Activated CD4-positive, alpha-beta memory T cell treated with anti-CD3 and anti-CD28 coated beads, Interleukin-2, amount 10 ng/mL, durations not matched to agents 7 days and 5 days (primary cell): ENCODE data around the gene FGFRL1. TPM values are rescaled to one million over a fixed set of nuclear protein-coding genes. Genes with fewer than 3 reads are reported as not detected.
"Not testable (repeated sequence)": the region's sequence is repeated elsewhere in the genome, so short reads cannot be mapped to it uniquely, and the experiment has no call there.

Source experiments
- CTCF ChIA-PET: fragments of 350-600 bp; sonication (Branson Sonifier 250); formaldehyde crosslinking; loops from one replicate; lab custom pipeline; 2021; ENCODE audit warnings: antibody characterized with exemption, inconsistent platforms; lab: Charles Lee
- POLR2A ChIA-PET: fragments of 350-600 bp; sonication (Branson Sonifier 250); formaldehyde crosslinking; loops from one replicate; lab custom pipeline; 2021; ENCODE audit warnings: antibody characterized with exemption; lab: Charles Lee
- DNase-seq: peaks from one replicate; pipeline ENCODE4 v3.0.0-alpha.2; 2020
- H3K27ac Mint-ChIP-seq: one replicate; pipeline ENCODE4 v1.8.0; 2021; ENCODE audit warnings: mild to moderate bottlenecking, mixed read lengths
- H3K27me3 Mint-ChIP-seq: one replicate; pipeline ENCODE4 v1.8.0; 2021; ENCODE audit warnings: mixed read lengths
- H3K36me3 Mint-ChIP-seq: one replicate; pipeline ENCODE4 v1.8.0; 2021; ENCODE audit warnings: low read depth, mixed read lengths
- H3K4me1 Mint-ChIP-seq: one replicate; pipeline ENCODE4 v1.8.0; 2021; ENCODE audit warnings: mixed read lengths
- H3K4me3 Mint-ChIP-seq: one replicate; pipeline ENCODE4 v1.8.0; 2021; ENCODE audit warnings: mild to moderate bottlenecking, mixed read lengths
- H3K9me3 Mint-ChIP-seq: one replicate; pipeline ENCODE4 v1.8.0; 2021; ENCODE audit warnings: mixed read lengths
- total RNA-seq, 2 experiments: library from RNA; stranded (reverse); gene quantifications; one replicate each; pipeline ENCODE4 v1.2.3, GENCODE V29; 2021

FGFRL1 gene
- total RNA-seq, 2 experiments from 2014 or later: 7.1 to 8.9 TPM

- Mint-ChIP-seq H3K36me3 (no peaks in the 10 kb centered on the region), H3K4me1 (no peaks in the 10 kb centered on the region), H3K4me3 (no peak overlapping the region), H3K9me3 (peaks cover 3% of the 10 kb centered on the region), H3K27me3 (no peaks in the 10 kb centered on the region), H3K27ac (no peak overlapping the region)
- ChIA-PET POLR2A (no interaction called here), CTCF (no interaction called here)
- DNase-seq: no peak
These were observed 29.9 kb downstream of the FGFRL1 start for GRCh38 chr4:1041147-1041935.

GRCh38 chr4:1041936-1042330 lies 30.5 kb downstream of the FGFRL1 start:
- CTCF ChIA-PET: no interaction called here
- Mint-ChIP-seq H3K27ac (no peak overlapping the region), H3K36me3 (no peaks in the 10 kb centered on the region), H3K4me1 (no peaks in the 10 kb centered on the region), H3K4me3 (no peak overlapping the region), H3K9me3 (peaks cover 3% of the 10 kb centered on the region), H3K27me3 (peaks cover 2% of the 10 kb centered on the region)
- POLR2A ChIA-PET: no interaction called here
- DNase-seq: no peak

GRCh38 chr4:1042352-1043055 lies 31.1 kb downstream of the FGFRL1 start:
- POLR2A ChIA-PET: no interaction called here
- H3K4me3 Mint-ChIP-seq: no peak overlapping the region
- H3K9me3 Mint-ChIP-seq: peaks cover 3% of the 10 kb centered on the region
- DNase-seq: no peak
- CTCF ChIA-PET: no interaction called here
- H3K4me1 Mint-ChIP-seq: no peaks in the 10 kb centered on the region
- no peak overlapping the region for H3K27ac Mint-ChIP-seq
- H3K36me3 Mint-ChIP-seq: no peaks in the 10 kb centered on the region
- peaks cover 2% of the 10 kb centered on the region for H3K27me3 Mint-ChIP-seq

DNA sequence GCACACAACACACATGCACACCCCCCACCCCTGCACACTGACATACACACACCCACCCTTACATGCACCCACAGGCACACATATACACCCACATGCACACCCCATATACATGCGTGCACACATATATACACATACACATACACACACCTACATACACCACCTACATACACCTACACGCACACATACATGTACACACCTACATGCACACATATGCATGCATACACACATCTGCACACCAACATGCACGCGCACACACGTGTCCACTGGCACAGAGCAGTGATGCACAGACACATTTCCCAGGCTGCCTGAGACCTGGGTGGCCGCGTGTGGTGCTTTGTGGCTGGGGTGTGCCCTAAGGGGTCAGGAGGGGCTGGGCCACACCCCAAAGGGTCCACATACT lies 31.7 kb downstream of the FGFRL1 start:
- Mint-ChIP-seq H3K4me3 (no peak overlapping the region), H3K27me3 (peaks cover 2% of the 10 kb centered on the region), H3K9me3 (peaks cover 3% of the 10 kb centered on the region), H3K4me1 (no peaks in the 10 kb centered on the region), H3K36me3 (no peaks in the 10 kb centered on the region), H3K27ac (no peak overlapping the region)
- no peak for DNase-seq
- CTCF ChIA-PET: no interaction called here
- POLR2A ChIA-PET: no interaction called here

- POLR2A ChIA-PET: no interaction called here
- CTCF ChIA-PET: no interaction called here
- DNase-seq: no peak
- H3K4me3 Mint-ChIP-seq: no peak overlapping the region
- H3K9me3 Mint-ChIP-seq: peaks cover 3% of the 10 kb centered on the region
- peaks cover 2% of the 10 kb centered on the region for H3K27me3 Mint-ChIP-seq
- H3K36me3 Mint-ChIP-seq: no peaks in the 10 kb centered on the region
- H3K27ac Mint-ChIP-seq: no peak overlapping the region
- no peaks in the 10 kb centered on the region for H3K4me1 Mint-ChIP-seq
These were observed 32.4 kb downstream of the FGFRL1 start for GRCh38 chr4:1043651-1044468.

GRCh38 chr4:1044469-1045192 lies 33.2 kb downstream of the FGFRL1 start:
- no peak for DNase-seq
- POLR2A ChIA-PET: no interaction called here
- Mint-ChIP-seq H3K27ac (no peak overlapping the region), H3K4me1 (no peaks in the 10 kb centered on the region), H3K4me3 (no peak overlapping the region), H3K27me3 (peaks cover 2% of the 10 kb centered on the region), H3K36me3 (no peaks in the 10 kb centered on the region), H3K9me3 (peaks cover 3% of the 10 kb centered on the region)
- CTCF ChIA-PET: no interaction called here

- Mint-ChIP-seq H3K9me3 (peaks cover 3% of the 10 kb centered on the region), H3K4me1 (no peaks in the 10 kb centered on the region), H3K27me3 (peaks cover 2% of the 10 kb centered on the region), H3K36me3 (no peaks in the 10 kb centered on the region), H3K4me3 (no peak overlapping the region), H3K27ac (no peak overlapping the region)
- no peak for DNase-seq
- ChIA-PET POLR2A (no interaction called here), CTCF (no interaction called here)
These were observed 33.8 kb downstream of the FGFRL1 start for GRCh38 chr4:1045193-1045594.

GRCh38 chr4:1045595-1046201 lies 34.3 kb downstream of the FGFRL1 start:
- H3K9me3 Mint-ChIP-seq: peaks cover 3% of the 10 kb centered on the region
- H3K4me1 Mint-ChIP-seq: no peaks in the 10 kb centered on the region
- peaks cover 2% of the 10 kb centered on the region for H3K27me3 Mint-ChIP-seq
- H3K4me3 Mint-ChIP-seq: no peak overlapping the region
- H3K27ac Mint-ChIP-seq: no peak overlapping the region
- POLR2A ChIA-PET: no interaction called here
- no peak for DNase-seq
- H3K36me3 Mint-ChIP-seq: no peaks in the 10 kb centered on the region
- CTCF ChIA-PET: no interaction called here

- H3K27me3 Mint-ChIP-seq, H3K4me1 Mint-ChIP-seq, CTCF ChIA-PET, H3K4me3 Mint-ChIP-seq, H3K27ac Mint-ChIP-seq, H3K9me3 Mint-ChIP-seq, H3K36me3 Mint-ChIP-seq, DNase-seq, POLR2A ChIA-PET: not testable (repeated sequence)
These were observed 35.2 kb downstream of the FGFRL1 start for GRCh38 chr4:1046581-1047011.

DNA sequence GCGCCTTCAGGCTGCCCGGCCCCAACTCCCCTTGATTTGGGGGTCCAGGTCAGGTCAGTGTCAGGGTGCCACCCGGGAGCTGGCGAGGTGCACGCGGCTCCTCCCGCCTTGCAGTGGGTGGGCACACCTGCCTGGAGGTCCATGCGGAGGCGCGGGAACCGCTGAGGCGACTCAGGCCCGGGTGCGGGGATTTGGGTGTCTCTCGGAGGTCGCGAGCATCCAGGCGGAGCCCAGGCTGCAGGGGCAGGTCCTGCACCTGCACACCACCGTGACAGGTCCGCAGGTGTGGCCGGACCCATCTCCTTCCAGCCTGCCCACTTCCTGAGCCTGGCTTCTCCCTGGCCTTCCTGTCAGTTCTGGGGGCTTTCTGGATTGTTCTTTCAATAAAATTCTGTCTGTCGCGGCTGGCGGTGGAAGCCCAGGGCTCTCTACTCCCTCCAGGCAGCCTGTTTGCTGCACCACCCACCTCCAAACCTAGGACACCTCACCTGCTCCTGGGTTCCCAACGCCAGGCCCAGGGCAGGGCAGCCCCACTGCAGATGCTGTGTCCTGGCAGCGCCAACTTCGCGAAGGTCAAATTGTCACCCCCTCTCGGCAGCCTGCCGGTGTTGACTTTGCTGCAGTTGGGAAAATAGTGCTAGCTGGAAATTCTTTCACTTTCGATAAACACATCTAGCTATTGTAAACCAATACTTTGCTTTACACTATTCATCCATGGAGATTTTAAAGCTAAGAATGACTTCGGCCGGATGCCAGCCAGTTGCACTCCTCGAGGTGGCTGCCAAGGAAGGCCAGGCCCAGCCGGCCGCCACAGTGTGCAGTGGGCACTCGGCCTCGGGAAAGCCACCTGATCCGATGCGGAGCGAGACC lies 35.9 kb downstream of the FGFRL1 start:
- no peak overlapping the region for H3K27ac Mint-ChIP-seq
- no peaks in the 10 kb centered on the region for H3K36me3 Mint-ChIP-seq
- H3K4me3 Mint-ChIP-seq: no peak overlapping the region
- H3K27me3 Mint-ChIP-seq: peaks cover 2% of the 10 kb centered on the region
- no peak for DNase-seq
- H3K4me1 Mint-ChIP-seq: no peaks in the 10 kb centered on the region
- POLR2A ChIA-PET: no interaction called here
- peaks cover 3% of the 10 kb centered on the region for H3K9me3 Mint-ChIP-seq
- CTCF ChIA-PET: no interaction called here

DNA sequence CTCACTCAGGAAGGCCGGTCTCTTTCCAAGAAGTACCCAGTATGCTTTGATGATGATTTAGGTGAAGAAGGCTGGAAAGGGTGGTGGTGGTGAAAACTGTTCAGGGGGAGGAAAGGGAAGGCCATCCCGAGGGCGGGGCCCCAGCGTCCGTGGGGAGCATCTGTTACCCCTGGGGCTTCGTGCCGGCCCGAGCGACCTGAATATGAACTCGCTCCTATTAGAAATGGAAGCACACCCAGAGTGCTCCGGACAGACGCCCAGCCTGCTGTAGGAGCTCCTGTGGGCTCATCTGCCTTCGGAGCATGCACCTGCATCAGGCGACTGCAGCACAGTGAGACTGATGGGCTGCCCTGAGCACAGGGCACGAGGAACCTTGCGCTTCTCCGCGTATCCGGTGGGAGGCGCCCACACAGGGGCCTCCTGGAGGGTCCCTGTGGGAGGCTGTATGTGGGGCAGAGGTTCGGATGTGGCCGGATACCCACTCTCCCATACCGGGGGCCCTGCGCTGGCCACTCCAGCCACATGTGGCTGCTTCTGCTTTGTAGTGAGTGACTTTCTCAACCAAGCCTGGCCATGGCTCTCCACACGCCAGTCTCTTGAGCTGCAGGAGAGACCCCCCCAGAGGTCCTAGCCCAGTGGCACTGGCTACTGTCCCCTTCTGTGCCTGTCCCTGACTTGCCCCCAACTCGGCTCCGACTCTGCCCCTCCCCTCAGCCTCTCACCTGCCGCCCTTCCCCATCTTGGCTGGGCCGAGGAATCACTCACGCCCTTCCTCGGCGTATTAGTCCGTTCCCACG lies 36.7 kb downstream of the FGFRL1 start:
- no peak overlapping the region for H3K4me3 Mint-ChIP-seq
- DNase-seq: no peak
- CTCF ChIA-PET: no interaction called here

More for the DNA sequence above, 36.7 kb downstream of the FGFRL1 start:
- H3K27ac Mint-ChIP-seq: no peak overlapping the region
- no peaks in the 10 kb centered on the region for H3K36me3 Mint-ChIP-seq
- H3K9me3 Mint-ChIP-seq: peaks cover under 1% of the 10 kb centered on the region
- POLR2A ChIA-PET: no interaction called here
- H3K27me3 Mint-ChIP-seq: peaks cover 2% of the 10 kb centered on the region
- no peaks in the 10 kb centered on the region for H3K4me1 Mint-ChIP-seq
